ENCODE data around the gene TBC1D22A.

GRCh38 chr22:47066616-47066905 lies 304.1 kb downstream of the TBC1D22A start:
- TF ChIP-seq POLR2A (IDR thresholded peaks at IDR 0.05; ENCODE audit: low read length) (no peak), GATA1 (IDR thresholded peaks at IDR 0.05; ENCODE audit: low read depth, low read length) (no peak)
